Loucy (cell line): ENCODE results near the gene PFKFB3.

Experiments used
- H2AFZ ChIP-seq: fragments of 200-600 bp; sonication (generic); 2 replicates; pipeline ENCODE4 v1.6.0; 2016; ENCODE audit warnings: antibody characterized with exemption, mild to moderate bottlenecking, low read length, moderate library complexity
- H3F3A ChIP-seq: fragments of 200-600 bp; 2 replicates; pipeline ENCODE4 v1.6.0; 2016; ENCODE audit warnings: antibody characterized with exemption, low read depth, mild to moderate bottlenecking
- H3K27me3 ChIP-seq: fragments of 200-600 bp; sonication (generic); 2 replicates; pipeline ENCODE4 v1.6.1; 2014; ENCODE audit warnings: low read length, mild to moderate bottlenecking; ENCODE audit not compliant: insufficient read depth, poor library complexity, severe bottlenecking
- H3K36me3 ChIP-seq: fragments of 200-600 bp; sonication (generic); 2 replicates; pipeline ENCODE4 v1.6.1; 2016; ENCODE audit warnings: low read length; ENCODE audit not compliant: insufficient read depth
- H3K4me1 ChIP-seq: fragments of 200-600 bp; sonication (generic); 2 replicates; pipeline ENCODE4 v1.5.1; 2014; ENCODE audit warnings: low read length, mild to moderate bottlenecking; ENCODE audit not compliant: insufficient read depth, poor library complexity, severe bottlenecking
- H3K4me2 ChIP-seq: fragments of 200-600 bp; sonication (generic); 2 replicates; pipeline ENCODE4 v1.6.0; 2014; ENCODE audit warnings: antibody characterized with exemption, low read length, low read depth, mild to moderate bottlenecking; ENCODE audit not compliant: poor library complexity, severe bottlenecking
- H3K4me3 ChIP-seq: fragments of 200-600 bp; sonication (generic); 2 replicates; pipeline ENCODE4 v1.5.1; 2014; ENCODE audit warnings: low read length, mild to moderate bottlenecking, mixed read lengths; ENCODE audit not compliant: poor library complexity, severe bottlenecking
- H3K79me2 ChIP-seq: fragments of 200-600 bp; sonication (generic); 2 replicates; pipeline ENCODE4 v1.6.1; 2014; ENCODE audit warnings: low read length; ENCODE audit not compliant: insufficient read depth
- H3K9ac ChIP-seq: fragments of 200-600 bp; sonication (generic); 2 replicates; pipeline ENCODE4 v1.6.0; 2014; ENCODE audit warnings: mild to moderate bottlenecking, low read depth, low read length, moderate library complexity; ENCODE audit not compliant: poor library complexity, severe bottlenecking
- H3K9me2 ChIP-seq: fragments of 200-600 bp; sonication (generic); replicated peaks from 2 replicates; pipeline ENCODE4 v1.6.1; 2016; ENCODE audit warnings: low read depth, low read length, mixed read lengths
- H3K9me3 ChIP-seq: fragments of 200-600 bp; sonication (generic); 2 replicates; pipeline ENCODE4 v1.6.1; 2014; ENCODE audit warnings: mild to moderate bottlenecking, antibody characterized with exemption, low read length, low read depth; ENCODE audit not compliant: insufficient read depth
- H4K20me1 ChIP-seq: fragments of 200-600 bp; sonication (generic); 2 replicates; pipeline ENCODE4 v1.6.0; 2014; ENCODE audit warnings: antibody characterized with exemption, low read length, mild to moderate bottlenecking; ENCODE audit not compliant: insufficient read depth, poor library complexity, severe bottlenecking
- EZH2phosphoT487 ChIP-seq: fragments of 200-600 bp; IDR thresholded peaks from 2 replicates; pipeline ENCODE4 v1.6.1; 2018; ENCODE audit warnings: antibody characterized with exemption, mild to moderate bottlenecking, moderate library complexity, borderline replicate concordance
- TF ChIP-seq, protein P1 (sequence below): fragments of 200-600 bp; sonication (generic); conservative IDR thresholded peaks from 2 replicates; pipeline ENCODE4 v1.5.1; 2014; ENCODE audit warnings: mild to moderate bottlenecking, antibody characterized with exemption, low read length

Gene PFKFB3

GRCh38 chr10:6296828-6297251, 94.1 kb downstream of the PFKFB3 start:
- Histone ChIP-seq H4K20me1 (no peaks in the 10 kb centered on the region), H3K36me3 (no peaks in the 10 kb centered on the region), H2AFZ (no peak overlapping the region), H3K27me3 (no peaks in the 10 kb centered on the region), H3K9ac (no peak overlapping the region), H3K79me2 (no peaks in the 10 kb centered on the region), H3K9me3 (no peaks in the 10 kb centered on the region), H3F3A (no peaks in the 10 kb centered on the region), H3K4me3 (no peak overlapping the region), H3K4me1 (peaks cover 17% of the 10 kb centered on the region), H3K4me2 (no peak overlapping the region), H3K9me2 (no peaks in the 10 kb centered on the region)
- TF ChIP-seq, protein P1, sequence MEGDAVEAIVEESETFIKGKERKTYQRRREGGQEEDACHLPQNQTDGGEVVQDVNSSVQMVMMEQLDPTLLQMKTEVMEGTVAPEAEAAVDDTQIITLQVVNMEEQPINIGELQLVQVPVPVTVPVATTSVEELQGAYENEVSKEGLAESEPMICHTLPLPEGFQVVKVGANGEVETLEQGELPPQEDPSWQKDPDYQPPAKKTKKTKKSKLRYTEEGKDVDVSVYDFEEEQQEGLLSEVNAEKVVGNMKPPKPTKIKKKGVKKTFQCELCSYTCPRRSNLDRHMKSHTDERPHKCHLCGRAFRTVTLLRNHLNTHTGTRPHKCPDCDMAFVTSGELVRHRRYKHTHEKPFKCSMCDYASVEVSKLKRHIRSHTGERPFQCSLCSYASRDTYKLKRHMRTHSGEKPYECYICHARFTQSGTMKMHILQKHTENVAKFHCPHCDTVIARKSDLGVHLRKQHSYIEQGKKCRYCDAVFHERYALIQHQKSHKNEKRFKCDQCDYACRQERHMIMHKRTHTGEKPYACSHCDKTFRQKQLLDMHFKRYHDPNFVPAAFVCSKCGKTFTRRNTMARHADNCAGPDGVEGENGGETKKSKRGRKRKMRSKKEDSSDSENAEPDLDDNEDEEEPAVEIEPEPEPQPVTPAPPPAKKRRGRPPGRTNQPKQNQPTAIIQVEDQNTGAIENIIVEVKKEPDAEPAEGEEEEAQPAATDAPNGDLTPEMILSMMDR = no peak
- no peak for TF ChIP-seq EZH2phosphoT487

GRCh38 chr10:6297522-6297921, 94.8 kb downstream of the PFKFB3 start:
- H4K20me1 ChIP-seq = no peaks in the 10 kb centered on the region
- TF ChIP-seq EZH2phosphoT487 = no peak
- TF ChIP-seq, protein P1 = no peak
- H3K27me3 ChIP-seq = no peaks in the 10 kb centered on the region
- no peaks in the 10 kb centered on the region for H3K9me2 ChIP-seq
- H3K9me3 ChIP-seq = no peaks in the 10 kb centered on the region
- no peaks in the 10 kb centered on the region for H3K36me3 ChIP-seq
- H3K4me1 ChIP-seq = peaks cover 17% of the 10 kb centered on the region
- no peak overlapping the region for H3K4me2 ChIP-seq
- no peak overlapping the region for H2AFZ ChIP-seq
- H3K4me3 ChIP-seq = no peak overlapping the region
- no peak overlapping the region for H3K9ac ChIP-seq
- no peaks in the 10 kb centered on the region for H3F3A ChIP-seq
- H3K79me2 ChIP-seq = no peaks in the 10 kb centered on the region

GRCh38 chr10:6297951-6298381, 95.2 kb downstream of the PFKFB3 start:
- Histone ChIP-seq H4K20me1 (no peaks in the 10 kb centered on the region), H3K4me1 (peaks cover 17% of the 10 kb centered on the region)

More at GRCh38 chr10:6297951-6298381, 95.2 kb downstream of the PFKFB3 start:
- Histone ChIP-seq H3K9me3 (no peaks in the 10 kb centered on the region), H3K4me3 (no peak overlapping the region), H3K4me2 (no peak overlapping the region), H3K9me2 (no peaks in the 10 kb centered on the region), H3K9ac (no peak overlapping the region), H3K79me2 (no peaks in the 10 kb centered on the region), H2AFZ (no peak overlapping the region), H3K27me3 (no peaks in the 10 kb centered on the region), H3F3A (no peaks in the 10 kb centered on the region), H3K36me3 (no peaks in the 10 kb centered on the region)
- no peak for TF ChIP-seq EZH2phosphoT487
- TF ChIP-seq, protein P1 = no peak
